Measurements from ENCODE around the gene ADGRL2.

Gene ADGRL2

GRCh38 chr1:81800695-81801650 lies at the start of gene ADGRL2:
ADGRL2 (plus strand) TSS chr1:81800934; CDS start chr1:81836985, 36,051 bp downstream.
- H3K27me3 ChIP-seq (ENCODE audit: control insufficient read depth, insufficient read depth, low read length), result no peaks in the 10 kb centered on the region
- no peaks in the 10 kb centered on the region for H3K4me1 ChIP-seq (ENCODE audit: control insufficient read depth, insufficient read depth, low read length)
- H3K4me3 ChIP-seq (ENCODE audit: low read length), result peak within 1 kb of the TSS; percentile 90
- H3K27ac ChIP-seq (ENCODE audit: low read length), result no peak within 1 kb of the TSS
- H3K36me3 ChIP-seq (ENCODE audit: control insufficient read depth, insufficient read depth, low read length), result no peaks in the 10 kb centered on the region
- WGBS (ENCODE audit: insufficient coverage, insufficient read length), result no CpG with 5 or more reads among the region's 81 CpGs
- peak; percentile 72 for DNase-seq (ENCODE audit: low read depth, low spot score)
- H3K9me3 ChIP-seq (ENCODE audit: control insufficient read depth, insufficient read depth, low read length), result no peaks in the 10 kb centered on the region

DNA sequence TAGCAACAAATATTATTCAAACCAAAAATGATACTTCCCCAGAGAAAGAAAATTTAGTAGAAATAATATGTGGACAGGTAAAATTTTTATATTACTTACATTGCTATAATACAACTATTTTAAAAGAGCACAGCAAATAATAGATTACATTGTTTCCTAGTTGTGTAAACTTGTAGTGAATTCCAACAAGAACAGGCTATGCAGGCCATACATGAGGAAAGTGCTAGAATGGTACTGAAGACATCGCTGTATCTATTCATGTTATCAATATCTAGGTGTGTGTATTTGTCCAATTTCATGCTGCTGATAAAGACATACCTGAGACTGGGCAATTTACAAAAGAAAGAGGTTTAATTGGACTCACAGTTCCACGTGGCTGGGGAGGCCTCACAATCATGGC lies 47.9 kb upstream of the ADGRL2 start:
- H3K4me1 ChIP-seq (ENCODE audit: control insufficient read depth, insufficient read depth, low read length), result no peaks in the 10 kb centered on the region; the same call in 1 of the 2 replicates
- H3K27ac ChIP-seq (ENCODE audit: low read length), result no peak overlapping the region
- no CpG with 5 or more reads among the region's 2 CpGs for WGBS (ENCODE audit: insufficient coverage, insufficient read length)
- DNase-seq (ENCODE audit: low read depth, low spot score), result no peak
- H3K27me3 ChIP-seq (ENCODE audit: control insufficient read depth, insufficient read depth, low read length), result no peaks in the 10 kb centered on the region
- no peaks in the 10 kb centered on the region for H3K9me3 ChIP-seq (ENCODE audit: control insufficient read depth, insufficient read depth, low read length)
- H3K36me3 ChIP-seq (ENCODE audit: control insufficient read depth, insufficient read depth, low read length), result no peaks in the 10 kb centered on the region
- no peak overlapping the region for H3K4me3 ChIP-seq (ENCODE audit: low read length)

DNA sequence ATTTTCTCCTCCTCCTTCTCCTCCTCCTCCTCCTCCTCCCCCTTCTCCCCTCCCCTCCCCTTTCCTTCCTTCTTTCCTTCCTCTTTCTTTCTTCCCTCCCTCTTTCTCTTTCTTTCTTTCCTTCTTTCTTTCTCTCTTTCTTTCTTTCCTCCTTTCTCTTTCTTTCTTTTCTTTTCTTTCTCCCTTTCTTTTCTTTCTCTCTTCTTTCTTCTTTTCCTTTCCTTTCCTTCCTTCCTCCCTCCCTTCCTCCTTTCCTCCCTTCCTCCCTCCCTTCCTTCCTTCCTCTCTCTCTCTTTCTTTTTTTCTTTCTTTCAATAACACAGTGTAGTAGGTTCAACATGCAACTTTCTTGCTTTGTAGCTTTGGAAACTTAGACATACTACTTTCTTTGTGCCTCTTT lies 46.3 kb upstream of the ADGRL2 start:
- no peak overlapping the region for H3K4me3 ChIP-seq (ENCODE audit: low read length)

GRCh38 chr1:81756872-81757271 lies 43.9 kb upstream of the ADGRL2 start:
- H3K4me3 ChIP-seq (ENCODE audit: low read length), result no peak overlapping the region
- H3K36me3 ChIP-seq (ENCODE audit: control insufficient read depth, insufficient read depth, low read length), result no peaks in the 10 kb centered on the region
- WGBS (ENCODE audit: insufficient coverage, insufficient read length), result no CpG with 5 or more reads among the region's 2 CpGs
- no peaks in the 10 kb centered on the region; the same call in 1 of the 2 replicates for H3K4me1 ChIP-seq (ENCODE audit: control insufficient read depth, insufficient read depth, low read length)
- no peak for DNase-seq (ENCODE audit: low read depth, low spot score)
- H3K27ac ChIP-seq (ENCODE audit: low read length), result no peak overlapping the region
- H3K27me3 ChIP-seq (ENCODE audit: control insufficient read depth, insufficient read depth, low read length), result no peaks in the 10 kb centered on the region
- no peaks in the 10 kb centered on the region for H3K9me3 ChIP-seq (ENCODE audit: control insufficient read depth, insufficient read depth, low read length)

More for the DNA sequence above, 46.3 kb upstream of the ADGRL2 start:
- H3K36me3 ChIP-seq (ENCODE audit: control insufficient read depth, insufficient read depth, low read length), result no peaks in the 10 kb centered on the region
- H3K4me1 ChIP-seq (ENCODE audit: control insufficient read depth, insufficient read depth, low read length), result no peaks in the 10 kb centered on the region; the same call in 1 of the 2 replicates
- no peak for DNase-seq (ENCODE audit: low read depth, low spot score)
- H3K27ac ChIP-seq (ENCODE audit: low read length), result no peak overlapping the region
- no peaks in the 10 kb centered on the region for H3K27me3 ChIP-seq (ENCODE audit: control insufficient read depth, insufficient read depth, low read length)
- H3K9me3 ChIP-seq (ENCODE audit: control insufficient read depth, insufficient read depth, low read length), result no peaks in the 10 kb centered on the region

GRCh38 chr1:81757398-81758020 lies 43.2 kb upstream of the ADGRL2 start:
- DNase-seq (ENCODE audit: low read depth, low spot score), result no peak
- Histone ChIP-seq H3K27ac (ENCODE audit: low read length) (no peak overlapping the region), H3K4me1 (ENCODE audit: control insufficient read depth, insufficient read depth, low read length) (no peaks in the 10 kb centered on the region; the same call in 1 of the 2 replicates), H3K36me3 (ENCODE audit: control insufficient read depth, insufficient read depth, low read length) (no peaks in the 10 kb centered on the region), H3K4me3 (ENCODE audit: low read length) (no peak overlapping the region), H3K9me3 (ENCODE audit: control insufficient read depth, insufficient read depth, low read length) (no peaks in the 10 kb centered on the region), H3K27me3 (ENCODE audit: control insufficient read depth, insufficient read depth, low read length) (no peaks in the 10 kb centered on the region)
- no CpG with 5 or more reads among the region's 8 CpGs for WGBS (ENCODE audit: insufficient coverage, insufficient read length)

GRCh38 chr1:81758181-81758580 lies 42.6 kb upstream of the ADGRL2 start:
- WGBS (ENCODE audit: insufficient coverage, insufficient read length), result no CpG with 5 or more reads among the region's 2 CpGs

DNA sequence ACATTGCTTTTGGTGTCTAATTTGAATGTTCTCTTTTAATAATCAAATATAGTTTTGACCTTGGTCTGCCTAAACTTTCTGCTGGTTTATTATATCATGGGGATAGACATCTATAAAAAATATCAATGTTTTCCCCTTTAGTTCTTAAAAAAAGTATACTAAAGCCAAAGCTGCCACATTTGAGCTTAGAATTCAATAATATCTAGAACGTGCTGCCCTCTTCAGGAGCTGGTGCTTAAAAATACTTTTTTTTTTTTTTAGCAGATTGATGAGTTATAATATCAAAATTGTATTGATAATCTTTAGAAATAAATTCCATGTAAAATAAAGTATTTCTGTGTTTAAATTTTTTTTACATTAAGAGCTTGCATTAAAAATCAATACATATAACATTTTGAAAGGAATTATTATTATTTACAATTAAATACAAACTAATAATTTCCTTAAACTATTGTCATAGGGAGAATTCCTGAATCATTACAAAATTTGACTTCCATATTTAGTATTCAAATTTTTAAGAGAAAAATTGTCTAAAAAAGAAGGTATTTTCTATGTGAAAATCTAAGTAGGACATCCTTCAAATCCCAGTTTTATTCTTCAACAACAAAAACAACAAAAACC lies 40.1 kb upstream of the ADGRL2 start:
- no peaks in the 10 kb centered on the region for H3K36me3 ChIP-seq (ENCODE audit: control insufficient read depth, insufficient read depth, low read length)
- DNase-seq (ENCODE audit: low read depth, low spot score), result no peak
- H3K4me1 ChIP-seq (ENCODE audit: control insufficient read depth, insufficient read depth, low read length), result no peaks in the 10 kb centered on the region; the same call in 1 of the 2 replicates
- no peaks in the 10 kb centered on the region for H3K27me3 ChIP-seq (ENCODE audit: control insufficient read depth, insufficient read depth, low read length)
- no CpG with 5 or more reads among the region's 1 CpG for WGBS (ENCODE audit: insufficient coverage, insufficient read length)
- no peak overlapping the region for H3K4me3 ChIP-seq (ENCODE audit: low read length)
- H3K27ac ChIP-seq (ENCODE audit: low read length), result no peak overlapping the region
- H3K9me3 ChIP-seq (ENCODE audit: control insufficient read depth, insufficient read depth, low read length), result no peaks in the 10 kb centered on the region

More at GRCh38 chr1:81758181-81758580, 42.6 kb upstream of the ADGRL2 start:
- no peak overlapping the region for H3K4me3 ChIP-seq (ENCODE audit: low read length)
- H3K27ac ChIP-seq (ENCODE audit: low read length), result no peak overlapping the region
- H3K36me3 ChIP-seq (ENCODE audit: control insufficient read depth, insufficient read depth, low read length), result no peaks in the 10 kb centered on the region
- no peak for DNase-seq (ENCODE audit: low read depth, low spot score)
- no peaks in the 10 kb centered on the region for H3K27me3 ChIP-seq (ENCODE audit: control insufficient read depth, insufficient read depth, low read length)
- H3K4me1 ChIP-seq (ENCODE audit: control insufficient read depth, insufficient read depth, low read length), result no peaks in the 10 kb centered on the region; the same call in 1 of the 2 replicates
- H3K9me3 ChIP-seq (ENCODE audit: control insufficient read depth, insufficient read depth, low read length), result no peaks in the 10 kb centered on the region

- Histone ChIP-seq H3K27ac (ENCODE audit: low read length) (no peak overlapping the region), H3K4me1 (ENCODE audit: control insufficient read depth, insufficient read depth, low read length) (no peaks in the 10 kb centered on the region), H3K36me3 (ENCODE audit: control insufficient read depth, insufficient read depth, low read length) (no peaks in the 10 kb centered on the region), H3K4me3 (ENCODE audit: low read length) (no peak overlapping the region), H3K9me3 (ENCODE audit: control insufficient read depth, insufficient read depth, low read length) (no peaks in the 10 kb centered on the region), H3K27me3 (ENCODE audit: control insufficient read depth, insufficient read depth, low read length) (no peaks in the 10 kb centered on the region)
- no peak for DNase-seq (ENCODE audit: low read depth, low spot score)
These were observed 25.2 kb upstream of the ADGRL2 start for GRCh38 chr1:81775510-81775909.

GRCh38 chr1:81780705-81781454 lies 19.9 kb upstream of the ADGRL2 start:
- Histone ChIP-seq H3K9me3 (ENCODE audit: control insufficient read depth, insufficient read depth, low read length) (no peaks in the 10 kb centered on the region), H3K4me3 (ENCODE audit: low read length) (no peak overlapping the region), H3K27me3 (ENCODE audit: control insufficient read depth, insufficient read depth, low read length) (no peaks in the 10 kb centered on the region), H3K36me3 (ENCODE audit: control insufficient read depth, insufficient read depth, low read length) (no peaks in the 10 kb centered on the region), H3K27ac (ENCODE audit: low read length) (no peak overlapping the region), H3K4me1 (ENCODE audit: control insufficient read depth, insufficient read depth, low read length) (no peaks in the 10 kb centered on the region; the same call in 1 of the 2 replicates)
- no peak for DNase-seq (ENCODE audit: low read depth, low spot score)
- WGBS (ENCODE audit: insufficient coverage, insufficient read length), result no CpG with 5 or more reads among the region's 1 CpG

- no peaks in the 10 kb centered on the region for H3K36me3 ChIP-seq (ENCODE audit: control insufficient read depth, insufficient read depth, low read length)
- no peak for DNase-seq (ENCODE audit: low read depth, low spot score)
- WGBS (ENCODE audit: insufficient coverage, insufficient read length), result no CpG with 5 or more reads among the region's 2 CpGs
- H3K27ac ChIP-seq (ENCODE audit: low read length), result no peak overlapping the region
- no peaks in the 10 kb centered on the region for H3K9me3 ChIP-seq (ENCODE audit: control insufficient read depth, insufficient read depth, low read length)
- no peak overlapping the region for H3K4me3 ChIP-seq (ENCODE audit: low read length)
- no peaks in the 10 kb centered on the region for H3K27me3 ChIP-seq (ENCODE audit: control insufficient read depth, insufficient read depth, low read length)
- H3K4me1 ChIP-seq (ENCODE audit: control insufficient read depth, insufficient read depth, low read length), result no peaks in the 10 kb centered on the region; the same call in 1 of the 2 replicates
These were observed 19.0 kb upstream of the ADGRL2 start for GRCh38 chr1:81781749-81782148.
